IgD-negative memory B cell (primary cell): ENCODE measurements around the gene RPAIN. TPM values are rescaled to one million over a fixed set of nuclear protein-coding genes. Genes with fewer than 3 reads are reported as not detected.

Source experiments
- polyA plus RNA-seq: library from polyadenylated mRNA; unstranded; fragments of 300-500 nt; fragmentation: Illumina TruSeq; gene quantifications from one replicate; pipeline ENCODE4 v1.2.3, GENCODE V29; 2021

The RPAIN gene
- polyA plus RNA-seq, 1 donor from 2014 or later, result 36.8 TPM

Other genes with a start within 250 kb of the RPAIN start
- gene ZNF594, start 228.3 kb upstream of the RPAIN start, polyA plus RNA-seq, result 2.1 TPM
- 325 TPM for gene SCIMP, start 185.3 kb upstream of the RPAIN start, polyA plus RNA-seq
- gene RABEP1, start 137.9 kb upstream of the RPAIN start, polyA plus RNA-seq, result 62.9 TPM
- gene NUP88, start 520 bp upstream of the RPAIN start, polyA plus RNA-seq, result 188 TPM
- 281 TPM for gene C1QBP, start 19.0 kb downstream of the RPAIN start, polyA plus RNA-seq
- 1.1 TPM for gene DHX33, start 48.8 kb downstream of the RPAIN start, polyA plus RNA-seq
- 66.7 TPM for gene DERL2, start 66.0 kb downstream of the RPAIN start, polyA plus RNA-seq
- 16.1 TPM for gene MIS12, start 66.4 kb downstream of the RPAIN start, polyA plus RNA-seq
- gene NLRP1, start 164.3 kb downstream of the RPAIN start, polyA plus RNA-seq, result 24.3 TPM